Measurements from ENCODE around the gene RPS6KA4.

GRCh38 chr11:64316672-64317324 lies 42.2 kb upstream of the RPS6KA4 start:
- TF ChIP-seq CTCF (conservative IDR thresholded peaks at IDR 0.05; ENCODE audit: low read depth, low read length) (peak; percentile 54), EZH2phosphoT487 (IDR thresholded peaks at IDR 0.05; ENCODE audit: borderline replicate concordance, low read length) (no peak), EZH2 (IDR thresholded peaks at IDR 0.05; ENCODE audit: low read length, unreplicated experiment) (no peak)

All from PC-3 (cell line).